IMR-90 (cell line): ENCODE results near the gene EML4. TPM values are rescaled to one million over a fixed set of nuclear protein-coding genes. Genes with fewer than 3 reads are reported as not detected.

ENCODE experiments used
- ATAC-seq: fragments of 200-7000 bp; cut with Tn5 transposase; 2 replicates; pipeline ENCODE4 v1.9.1; 2020; ENCODE audit warnings: low read depth, mild to moderate bottlenecking, moderate library complexity
- BruUV-seq: library from RNA; stranded (reverse); fragments of 400-500 nt; replicated peaks from 2 replicates; lab custom pipeline; 2021; lab: Mats Ljungman, UMichigan
- CTCF ChIA-PET: fragments of 300-600 bp; formaldehyde crosslinking; extraction: SDS; loops from one replicate; lab custom pipeline; 2021; ENCODE audit warnings: antibody characterized with exemption; lab: Yijun Ruan, JAX
- POLR2A ChIA-PET: fragments of 300-600 bp; sonication (Branson Sonifier 250); formaldehyde crosslinking; loops from one replicate; lab custom pipeline; 2022; ENCODE audit warnings: antibody characterized with exemption; ENCODE audit not compliant: unreplicated experiment; lab: Charles Lee
- DNase-seq: peaks from one replicate; pipeline ENCODE4 v3.0.0; 2013
- H2AFZ ChIP-seq: replicated peaks from 2 replicates; pipeline ENCODE3; 2013; ENCODE audit warnings: low read length, mild to moderate bottlenecking; ENCODE audit not compliant: poor library complexity
- H2AK5ac ChIP-seq: 2 replicates; pipeline ENCODE4 v1.6.1; 2013; ENCODE audit warnings: low read depth, low read length, inconsistent platforms
- H2AK9ac ChIP-seq: replicated peaks from 2 replicates; pipeline ENCODE3; 2013; ENCODE audit warnings: mild to moderate bottlenecking, low read depth, low read length, moderate library complexity; ENCODE audit not compliant: poor library complexity
- H2BK120ac ChIP-seq: 2 replicates; pipeline ENCODE4 v1.6.1; 2013; ENCODE audit warnings: low read depth, low read length, inconsistent platforms
- H2BK15ac ChIP-seq: 3 replicates; pipeline ENCODE4 v1.6.1; 2013; ENCODE audit warnings: low read depth, low read length, inconsistent platforms
- H2BK20ac ChIP-seq: 2 replicates; pipeline ENCODE4 v1.6.1; 2013; ENCODE audit warnings: low read depth, mild to moderate bottlenecking, inconsistent platforms, low read length, moderate library complexity
- H2BK5ac ChIP-seq: 2 replicates; pipeline ENCODE4 v1.6.1; 2013; ENCODE audit warnings: mild to moderate bottlenecking, low read depth, low read length, inconsistent platforms; ENCODE audit not compliant: poor library complexity, severe bottlenecking
- H3K14ac ChIP-seq: replicated peaks from 2 replicates; pipeline ENCODE4 v1.6.1; 2013; ENCODE audit warnings: low read depth, low read length, inconsistent platforms
- H3K18ac ChIP-seq: 2 replicates; pipeline ENCODE4 v1.6.1; 2013; ENCODE audit warnings: low read depth, low read length, control low read depth
- H3K23ac ChIP-seq: 2 replicates; pipeline ENCODE4 v1.6.1; 2013; ENCODE audit warnings: low read depth, low read length, inconsistent platforms
- H3K27ac ChIP-seq: 2 replicates; pipeline ENCODE4 v1.5.1; 2013; ENCODE audit warnings: mild to moderate bottlenecking, control low read depth, low read length; ENCODE audit not compliant: insufficient read depth
- H3K27me3 ChIP-seq: 2 replicates; pipeline ENCODE4 v1.6.1; 2013; ENCODE audit warnings: low read length; ENCODE audit not compliant: control insufficient read depth, insufficient read depth
- H3K36me3 ChIP-seq: 2 replicates; pipeline ENCODE4 v1.6.1; 2013; ENCODE audit warnings: low read length, mixed read lengths; ENCODE audit not compliant: control insufficient read depth, insufficient read depth
- H3K4ac ChIP-seq: 2 replicates; pipeline ENCODE4 v1.6.1; 2013; ENCODE audit warnings: low read depth, low read length, inconsistent platforms
- H3K4me1 ChIP-seq: 2 replicates; pipeline ENCODE4 v1.6.1; 2013; ENCODE audit warnings: low read length, mixed read lengths; ENCODE audit not compliant: control insufficient read depth, insufficient read depth
- H3K4me2 ChIP-seq: 2 replicates; pipeline ENCODE4 v1.6.1; 2013; ENCODE audit warnings: low read depth, mild to moderate bottlenecking, control low read depth, low read length, moderate library complexity
- H3K4me3 ChIP-seq: 2 replicates; pipeline ENCODE4 v1.5.1; 2013; ENCODE audit warnings: low read depth, mild to moderate bottlenecking, control low read depth, low read length, moderate library complexity; ENCODE audit not compliant: insufficient read depth
- H3K56ac ChIP-seq: 2 replicates; pipeline ENCODE4 v1.6.1; 2013; ENCODE audit warnings: low read length, inconsistent platforms; ENCODE audit not compliant: insufficient read depth; ENCODE audit errors: extremely low read depth
- H3K79me1 ChIP-seq, 2 experiments: 2 replicates each; pipeline ENCODE4 v1.6.1; 2013; ENCODE audit warnings: low read length in 2 of 2, inconsistent platforms in 1 of 2, low read depth in 1 of 2
- H3K9ac ChIP-seq: 2 replicates; pipeline ENCODE4 v1.6.1; 2013; ENCODE audit warnings: low read depth, low read length, control low read depth
- H3K9me1 ChIP-seq: 2 replicates; pipeline ENCODE4 v1.6.1; 2013; ENCODE audit warnings: low read length, inconsistent platforms; ENCODE audit not compliant: insufficient read depth
- H3K9me3 ChIP-seq: 2 replicates; pipeline ENCODE4 v1.6.1; 2013; ENCODE audit warnings: low read length; ENCODE audit not compliant: control insufficient read depth, insufficient read depth
- H4K20me1 ChIP-seq: 2 replicates; pipeline ENCODE4 v1.6.1; 2013; ENCODE audit warnings: low read length, inconsistent platforms; ENCODE audit not compliant: insufficient read depth
- H4K5ac ChIP-seq: 2 replicates; pipeline ENCODE4 v1.6.1; 2013; ENCODE audit warnings: mild to moderate bottlenecking, low read depth, low read length, control low read depth
- H4K8ac ChIP-seq, 2 experiments: 2 replicates each; pipeline ENCODE4 v1.6.1; 2013; ENCODE audit warnings: low read depth in 2 of 2, low read length in 2 of 2, control low read depth in 1 of 2, inconsistent platforms in 1 of 2
- H4K91ac ChIP-seq: 2 replicates; pipeline ENCODE4 v1.6.1; 2013; ENCODE audit warnings: low read depth, low read length, inconsistent platforms; ENCODE audit not compliant: insufficient read depth
- BHLHE40 ChIP-seq: fragments of 150-350 bp; IDR thresholded peaks from 2 replicates; pipeline ENCODE4 v1.6.1; 2016; ENCODE audit warnings: mild to moderate bottlenecking, low read depth, low read length
- CEBPB ChIP-seq: IDR thresholded peaks from 2 replicates; pipeline ENCODE4 v1.6.1; 2012; ENCODE audit warnings: low read depth, low read length, improper control_type of control experiment
- CHD1 ChIP-seq: IDR thresholded peaks from 2 replicates; pipeline ENCODE4 v1.6.1; 2012; ENCODE audit warnings: low read depth, low read length, improper control_type of control experiment
- FOS ChIP-seq: fragments of 150-350 bp; IDR thresholded peaks from 2 replicates; pipeline ENCODE4 v1.6.1; 2016; ENCODE audit warnings: low read depth, low read length
- MAFK ChIP-seq: IDR thresholded peaks from 2 replicates; pipeline ENCODE4 v1.6.1; 2012; ENCODE audit warnings: low read depth, low read length, improper control_type of control experiment
- MAZ ChIP-seq: IDR thresholded peaks from 2 replicates; pipeline ENCODE4 v1.6.1; 2012; ENCODE audit warnings: low read depth, mild to moderate bottlenecking, low read length, improper control_type of control experiment, moderate library complexity, borderline replicate concordance
- MXI1 ChIP-seq: IDR thresholded peaks from 2 replicates; pipeline ENCODE4 v1.6.1; 2012; ENCODE audit warnings: low read depth, mild to moderate bottlenecking, low read length, moderate library complexity, borderline replicate concordance
- NFE2L2 ChIP-seq: fragments of 150-350 bp; IDR thresholded peaks from 2 replicates; pipeline ENCODE4 v1.6.1; 2016; ENCODE audit warnings: low read depth, mild to moderate bottlenecking, low read length
- POLR2A ChIP-seq: IDR thresholded peaks from 2 replicates; pipeline ENCODE4 v1.6.1; 2012; ENCODE audit warnings: mild to moderate bottlenecking, low read depth, low read length
- RAD21 ChIP-seq: IDR thresholded peaks from 2 replicates; pipeline ENCODE4 v1.6.1; 2012; ENCODE audit warnings: low read length, improper control_type of control experiment
- RCOR1 ChIP-seq: IDR thresholded peaks from 2 replicates; pipeline ENCODE4 v1.6.1; 2012; ENCODE audit warnings: mild to moderate bottlenecking, low read length, improper control_type of control experiment; ENCODE audit not compliant: insufficient replicate concordance
- RFX5 ChIP-seq: IDR thresholded peaks from 2 replicates; pipeline ENCODE4 v1.8.0; 2012; ENCODE audit warnings: low read depth, mild to moderate bottlenecking, low read length, moderate library complexity
- SMC3 ChIP-seq: fragments of 150-350 bp; IDR thresholded peaks from 2 replicates; pipeline ENCODE4 v1.6.1; 2016; ENCODE audit warnings: low read depth, mild to moderate bottlenecking, antibody characterized with exemption, low read length, moderate library complexity
- WGBS, 2 experiments: methylation state at CpG; one replicate each; pipeline versions ENCODE4 v1.1.5 to v1.1.7; 2013; ENCODE audit warnings: missing lambda C conversion rate in 2 of 2; ENCODE audit not compliant: insufficient read length in 1 of 2; ENCODE audit errors: extremely low coverage in 2 of 2; 5-methylcytosine and 5-hydroxymethylcytosine counted together
- dilution Hi-C: fragments of 300-500 bp; cut with HindIII; formaldehyde crosslinking; loops from one replicate; pipeline ENCODE4 v1.14.3; 2018; ENCODE audit warnings: low sequenced_read_pairs; ENCODE audit not compliant: unreplicated experiment
- in situ Hi-C: fragments of 300-500 bp; cut with MboI; formaldehyde crosslinking; loops from 3 replicates; pipeline ENCODE4 v1.14.3; 2019; ENCODE audit warnings: low sequenced_read_pairs, inconsistent platforms, mixed read lengths
- intact Hi-C: fragments of 100-400 bp; cut with micrococcal nuclease; formaldehyde crosslinking; loops from 2 replicates; pipeline ENCODE4 v1.10.0; 2022
- polyA plus RNA-seq, 3 experiments: library from polyadenylated mRNA; depleted of rRNA; stranded (reverse); fragments of >200 nt; gene quantifications; 2 replicates each; pipeline ENCODE4 v1.2.3, GENCODE V29; 2012; ENCODE audit warnings: low replicate concordance in 1 of 3
- total RNA-seq: library from RNA; depleted of rRNA; stranded (reverse); fragments of >200 nt; gene quantifications from 2 replicates; pipeline ENCODE4 v1.2.3, GENCODE V29; 2012
- TF ChIP-seq, protein P1 (sequence below): fragments of 150-350 bp; IDR thresholded peaks from 2 replicates; pipeline ENCODE4 v1.6.1; 2016; ENCODE audit warnings: low read depth, mild to moderate bottlenecking, low read length, moderate library complexity, borderline replicate concordance
- TF ChIP-seq, protein P2 (sequence below): conservative IDR thresholded peaks from 2 replicates; pipeline ENCODE4 v1.5.1; 2012; ENCODE audit warnings: mild to moderate bottlenecking, low read depth, low read length, improper control_type of control experiment
- TF ChIP-seq, protein P3 (sequence below): fragments of 150-350 bp; IDR thresholded peaks from 2 replicates; pipeline ENCODE4 v1.6.1; 2017; ENCODE audit warnings: mild to moderate bottlenecking, antibody characterized with exemption, low read length, low read depth

The EML4 gene
- total and polyA plus RNA-seq, 2 of the 4 experiments (the other 2 are of a cell fraction): 29.7 to 73.7 TPM

DNA sequence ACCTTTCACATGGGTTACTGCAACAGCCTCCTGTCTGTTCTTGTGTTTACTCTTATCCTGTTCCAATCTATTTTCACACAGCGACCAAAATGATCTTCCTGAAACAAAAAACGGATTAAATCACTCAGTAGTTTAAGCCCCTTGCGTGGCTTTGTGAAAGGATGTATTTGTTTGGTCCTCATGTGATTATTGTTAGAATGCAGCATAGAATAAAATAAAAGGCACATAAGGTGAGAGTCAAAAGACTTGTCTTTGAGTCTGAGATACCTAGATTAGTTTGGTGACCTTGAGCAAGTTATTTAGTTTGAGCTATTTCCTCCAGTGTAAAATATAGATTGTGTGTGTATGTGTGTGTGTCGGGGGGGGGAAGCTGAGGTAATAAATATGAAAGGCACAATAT, 72.4 kb downstream of the EML4 start:
- DNase-seq (no peak), ATAC-seq (no peak)
- ChIA-PET CTCF (no interaction called here), POLR2A (no interaction called here)
- H3K9me3 ChIP-seq: no peaks in the 10 kb centered on the region
- H3K56ac ChIP-seq: no peak overlapping the region
- no peaks in the 10 kb centered on the region; the same call in 1 of the 2 replicates for H4K20me1 ChIP-seq
- H3K4me3 ChIP-seq: no peak overlapping the region
- peaks cover 32 to 59% of the 10 kb centered on the region in 2 experiments for H3K79me1 ChIP-seq
- H4K8ac ChIP-seq: no peak overlapping the region
- H3K4ac ChIP-seq: no peak overlapping the region
- H3K9me1 ChIP-seq: no peaks in the 10 kb centered on the region; the same call in none of the 2 replicates
- peaks cover 1% of the 10 kb centered on the region; the same call in 1 of the 2 replicates for H3K4me1 ChIP-seq
- H2BK15ac ChIP-seq: no peak overlapping the region
- H2BK5ac ChIP-seq: no peak overlapping the region
- H2AFZ ChIP-seq: no peak overlapping the region
- no peak overlapping the region for H3K27ac ChIP-seq
- TF ChIP-seq POLR2A: no peak
- no peak for TF ChIP-seq RFX5
- TF ChIP-seq, protein P1, sequence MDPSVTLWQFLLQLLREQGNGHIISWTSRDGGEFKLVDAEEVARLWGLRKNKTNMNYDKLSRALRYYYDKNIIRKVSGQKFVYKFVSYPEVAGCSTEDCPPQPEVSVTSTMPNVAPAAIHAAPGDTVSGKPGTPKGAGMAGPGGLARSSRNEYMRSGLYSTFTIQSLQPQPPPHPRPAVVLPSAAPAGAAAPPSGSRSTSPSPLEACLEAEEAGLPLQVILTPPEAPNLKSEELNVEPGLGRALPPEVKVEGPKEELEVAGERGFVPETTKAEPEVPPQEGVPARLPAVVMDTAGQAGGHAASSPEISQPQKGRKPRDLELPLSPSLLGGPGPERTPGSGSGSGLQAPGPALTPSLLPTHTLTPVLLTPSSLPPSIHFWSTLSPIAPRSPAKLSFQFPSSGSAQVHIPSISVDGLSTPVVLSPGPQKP: no peak
- TF ChIP-seq MAFK: no peak
- TF ChIP-seq NFE2L2: no peak
- TF ChIP-seq CHD1: no peak
- no peak for TF ChIP-seq MAZ
- TF ChIP-seq, protein P2, sequence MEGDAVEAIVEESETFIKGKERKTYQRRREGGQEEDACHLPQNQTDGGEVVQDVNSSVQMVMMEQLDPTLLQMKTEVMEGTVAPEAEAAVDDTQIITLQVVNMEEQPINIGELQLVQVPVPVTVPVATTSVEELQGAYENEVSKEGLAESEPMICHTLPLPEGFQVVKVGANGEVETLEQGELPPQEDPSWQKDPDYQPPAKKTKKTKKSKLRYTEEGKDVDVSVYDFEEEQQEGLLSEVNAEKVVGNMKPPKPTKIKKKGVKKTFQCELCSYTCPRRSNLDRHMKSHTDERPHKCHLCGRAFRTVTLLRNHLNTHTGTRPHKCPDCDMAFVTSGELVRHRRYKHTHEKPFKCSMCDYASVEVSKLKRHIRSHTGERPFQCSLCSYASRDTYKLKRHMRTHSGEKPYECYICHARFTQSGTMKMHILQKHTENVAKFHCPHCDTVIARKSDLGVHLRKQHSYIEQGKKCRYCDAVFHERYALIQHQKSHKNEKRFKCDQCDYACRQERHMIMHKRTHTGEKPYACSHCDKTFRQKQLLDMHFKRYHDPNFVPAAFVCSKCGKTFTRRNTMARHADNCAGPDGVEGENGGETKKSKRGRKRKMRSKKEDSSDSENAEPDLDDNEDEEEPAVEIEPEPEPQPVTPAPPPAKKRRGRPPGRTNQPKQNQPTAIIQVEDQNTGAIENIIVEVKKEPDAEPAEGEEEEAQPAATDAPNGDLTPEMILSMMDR: no peak
- TF ChIP-seq RCOR1: no peak
- TF ChIP-seq CEBPB: no peak
- TF ChIP-seq BHLHE40: no peak
- TF ChIP-seq RAD21: no peak
- TF ChIP-seq SMC3: no peak
- no peak for TF ChIP-seq MXI1
- TF ChIP-seq, protein P3, sequence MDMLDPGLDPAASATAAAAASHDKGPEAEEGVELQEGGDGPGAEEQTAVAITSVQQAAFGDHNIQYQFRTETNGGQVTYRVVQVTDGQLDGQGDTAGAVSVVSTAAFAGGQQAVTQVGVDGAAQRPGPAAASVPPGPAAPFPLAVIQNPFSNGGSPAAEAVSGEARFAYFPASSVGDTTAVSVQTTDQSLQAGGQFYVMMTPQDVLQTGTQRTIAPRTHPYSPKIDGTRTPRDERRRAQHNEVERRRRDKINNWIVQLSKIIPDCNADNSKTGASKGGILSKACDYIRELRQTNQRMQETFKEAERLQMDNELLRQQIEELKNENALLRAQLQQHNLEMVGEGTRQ: no peak
- TF ChIP-seq FOS: no peak
- H3K23ac ChIP-seq: no peak overlapping the region
- no peak overlapping the region for H2BK120ac ChIP-seq
- BruUV-seq: no TSS peak
- dilution Hi-C loops (no loop called here), in situ Hi-C loops (no loop called here), intact Hi-C loops (loop anchor here (2.0 kb wide), 1 partner anchor 145 kb away; no protein-coding TSS in a partner anchor)
- H2BK20ac ChIP-seq: no peak overlapping the region
- H3K14ac ChIP-seq: 0 out of 2 replicates have a peak overlapping the region, but pooled peaks have one; percentile 19
- no CpG with 5 or more reads among the region's 4 CpGs for WGBS, 2 experiments
- no peak overlapping the region for H3K9ac ChIP-seq
- H3K36me3 ChIP-seq: peaks cover 3% of the 10 kb centered on the region; the same call in 1 of the 2 replicates
- no peak overlapping the region for H4K5ac ChIP-seq
- no peak overlapping the region for H3K18ac ChIP-seq
- H2AK5ac ChIP-seq: no peak overlapping the region
- no peaks in the 10 kb centered on the region for H3K27me3 ChIP-seq
- no peak overlapping the region for H3K4me2 ChIP-seq
- H2AK9ac ChIP-seq: no peak overlapping the region
- H4K91ac ChIP-seq: no peak overlapping the region
